GM12878 (cell line): Measurements from ENCODE around the gene GPC5. TPM values are rescaled to one million over a fixed set of nuclear protein-coding genes. Genes with fewer than 3 reads are reported as not detected.

Source experiments
- ATAC-seq: fragments of 200-7000 bp; cut with Tn5 transposase; 3 replicates; pipeline ENCODE4 v1.9.1; 2020; ENCODE audit warnings: mild to moderate bottlenecking, moderate library complexity
- BruUV-seq: library from RNA; stranded (reverse); fragments of 400-500 nt; replicated peaks from 2 replicates; lab custom pipeline; 2021; lab: Mats Ljungman, UMichigan
- CTCF ChIA-PET: fragments of 300-600 bp; sonication (Branson Sonifier 250); formaldehyde crosslinking; extraction: SDS; loops from one replicate; lab custom pipeline; 2021; ENCODE audit warnings: inconsistent platforms; lab: Yijun Ruan, JAX
- POLR2A ChIA-PET: fragments of 350-600 bp; formaldehyde crosslinking; extraction: SDS; loops from one replicate; lab custom pipeline; 2021; ENCODE audit warnings: inconsistent platforms; lab: Charles Lee
- RAD21 ChIA-PET: fragments of 300-600 bp; sonication (Branson Sonifier 250); formaldehyde crosslinking; loops from one replicate; lab custom pipeline; 2023; ENCODE audit warnings: antibody characterized with exemption; ENCODE audit not compliant: unreplicated experiment; lab: Charles Lee
- SMC1A ChIA-PET: fragments of 300-600 bp; sonication (Branson Sonifier 250); formaldehyde crosslinking; loops from one replicate; lab custom pipeline; 2023; ENCODE audit not compliant: unreplicated experiment, uncharacterized antibody; lab: Charles Lee
- DNase-seq: peaks from one replicate; pipeline ENCODE4 v3.0.0-alpha.2; 2011; ENCODE audit warnings: low read depth, low spot score
- FAIRE-seq: peaks from 3 replicates; lab custom pipeline; 2011; peaks lifted over from hg19 to GRCh38; lab: Jason Lieb, UNC
- H2AFZ ChIP-seq: 2 replicates; pipeline ENCODE4 v1.6.0; 2011; ENCODE audit warnings: low read depth, low read length, control low read depth; ENCODE audit not compliant: control insufficient read depth
- H3K27ac ChIP-seq: 2 replicates; pipeline ENCODE4 v1.5.1; 2011; ENCODE audit warnings: control low read depth; ENCODE audit not compliant: control insufficient read depth, insufficient read depth
- H3K27me3 ChIP-seq, 2 experiments: replicated peaks in 1 of 2; 2 replicates each; pipeline versions ENCODE4 v1.6.0 to v1.6.1; 2011; ENCODE audit warnings: low read length in 1 of 2; ENCODE audit not compliant: control insufficient read depth in 2 of 2, insufficient read depth in 2 of 2
- H3K36me3 ChIP-seq, 2 experiments: 2 replicates each; pipeline ENCODE4 v1.5.1; 2011; ENCODE audit warnings: low read length in 1 of 2; ENCODE audit not compliant: control insufficient read depth in 2 of 2, insufficient read depth in 2 of 2
- H3K4me1 ChIP-seq: 2 replicates; pipeline ENCODE4 v1.6.1; 2011; ENCODE audit warnings: mild to moderate bottlenecking, low read length, moderate library complexity, mixed read lengths; ENCODE audit not compliant: control insufficient read depth, insufficient read depth
- H3K4me2 ChIP-seq: 2 replicates; pipeline ENCODE4 v1.6.0; 2011; ENCODE audit warnings: control low read depth; ENCODE audit not compliant: control insufficient read depth, insufficient read depth
- H3K4me3 ChIP-seq: fragments of 200-600 bp; sonication (generic); 2 replicates; pipeline ENCODE4 v1.5.1; 2016
- H3K79me2 ChIP-seq: 2 replicates; pipeline ENCODE4 v1.6.0; 2011; ENCODE audit warnings: low read length; ENCODE audit not compliant: control insufficient read depth, insufficient read depth
- H3K9ac ChIP-seq: 2 replicates; pipeline ENCODE4 v1.8.0; 2011; ENCODE audit warnings: low read length, control low read depth, mixed read lengths; ENCODE audit not compliant: control insufficient read depth, insufficient read depth
- H3K9me3 ChIP-seq: replicated peaks from 3 replicates; pipeline ENCODE4 v1.5.1; 2011; ENCODE audit warnings: mild to moderate bottlenecking, low read length; ENCODE audit not compliant: control insufficient read depth, insufficient read depth
- H4K20me1 ChIP-seq: 2 replicates; pipeline ENCODE4 v1.6.0; 2011; ENCODE audit not compliant: control insufficient read depth, insufficient read depth
- CHD1 ChIP-seq: IDR thresholded peaks from 2 replicates; pipeline ENCODE4 v1.6.1; 2012; ENCODE audit warnings: low read depth, low read length, improper control_type of control experiment
- MTA2 ChIP-seq: fragments of 450-650 bp; IDR thresholded peaks from 2 replicates; pipeline ENCODE4 v1.6.1; 2016; ENCODE audit warnings: low read depth, mild to moderate bottlenecking, moderate library complexity
- SPI1 ChIP-seq: IDR thresholded peaks from 2 replicates; pipeline ENCODE4 v1.6.1; 2011; ENCODE audit warnings: low read depth, mild to moderate bottlenecking, low read length, moderate library complexity, borderline replicate concordance; ENCODE audit not compliant: insufficient read depth
- STAT1 ChIP-seq: fragments of 450-650 bp; conservative IDR thresholded peaks from 2 replicates; pipeline ENCODE4 v1.6.1; 2014; ENCODE audit warnings: antibody characterized with exemption, mild to moderate bottlenecking
- STAT3 ChIP-seq: IDR thresholded peaks from 2 replicates; pipeline ENCODE4 v1.6.1; 2011; ENCODE audit warnings: low read depth, low read length, improper control_type of control experiment
- WGBS: methylation state at CpG from one replicate; pipeline ENCODE4 v1.1.6; 2016; ENCODE audit warnings: low lambda C conversion rate; ENCODE audit not compliant: insufficient replicate concordance, insufficient coverage; ENCODE audit errors: missing lambda C conversion rate; 5-methylcytosine and 5-hydroxymethylcytosine counted together
- in situ Hi-C: fragments of 300-500 bp; cut with MboI; formaldehyde crosslinking; loops from 9 replicates; pipeline ENCODE4 v1.14.3; 2018; ENCODE audit warnings: mixed read lengths
- intact Hi-C: fragments of 100-400 bp; cut with micrococcal nuclease; formaldehyde crosslinking; loops from one replicate; pipeline ENCODE4 v1.14.2; 2022; ENCODE audit not compliant: unreplicated experiment
- polyA plus RNA-seq, 11 experiments: library from polyadenylated mRNA; depleted of rRNA in 4 of 11; unstranded in 6 of 11; stranded (reverse) in 5 of 11; fragments of >200 nt; fragmentation: Nextera tagmentation in 4 of 11; fragmentation: Illumina TruSeq in 1 of 11; extraction: Ambion mirVana in 4 of 11; extraction: Trizol in 1 of 11; gene quantifications; 1 replicate in 1 of 11; 2 replicates in 10 of 11; pipeline versions ENCODE4 v1.2.1 to v1.2.3, GENCODE V29; 2011 to 2016; ENCODE audit warnings: inconsistent platforms in 2 of 11, missing spikeins in 2 of 11, low read depth in 1 of 11
- total RNA-seq, 4 experiments: library from RNA; depleted of rRNA in 3 of 4; stranded (reverse); fragments of >200 nt in 3 of 4; fragmentation: Illumina TruSeq in 1 of 4; extraction: Trizol in 1 of 4; gene quantifications; 2 replicates each; pipeline versions ENCODE4 v1.2.1 to v1.2.3, GENCODE V29; 2013 to 2021
- TF ChIP-seq, protein P1 (sequence below): IDR thresholded peaks from 2 replicates; pipeline ENCODE4 v1.6.1; 2012; ENCODE audit warnings: low read depth, low read length, improper control_type of control experiment

Gene GPC5
- total and polyA plus RNA-seq, 10 of the 15 experiments (the other 5 are each of a cell fraction or from before 2014, with no cell fraction given) = 0.05 to 0.87 (median 0.44) TPM; not detected in 1

GRCh38 chr13:91544723-91545122, 146.3 kb downstream of the GPC5 start:
- DNase-seq (no peak), ATAC-seq (no peak; the same call in 1 of the 3 replicates), FAIRE-seq (peak; percentile 54)
- H3K27me3 ChIP-seq = no peaks in the 10 kb centered on the region
- in situ Hi-C loops (no loop called here), intact Hi-C loops (no loop called here)
- no peak overlapping the region for H3K4me3 ChIP-seq
- TF ChIP-seq STAT1 (no peak), STAT3 (no peak), MTA2 (no peak)
- TF ChIP-seq, protein P1, sequence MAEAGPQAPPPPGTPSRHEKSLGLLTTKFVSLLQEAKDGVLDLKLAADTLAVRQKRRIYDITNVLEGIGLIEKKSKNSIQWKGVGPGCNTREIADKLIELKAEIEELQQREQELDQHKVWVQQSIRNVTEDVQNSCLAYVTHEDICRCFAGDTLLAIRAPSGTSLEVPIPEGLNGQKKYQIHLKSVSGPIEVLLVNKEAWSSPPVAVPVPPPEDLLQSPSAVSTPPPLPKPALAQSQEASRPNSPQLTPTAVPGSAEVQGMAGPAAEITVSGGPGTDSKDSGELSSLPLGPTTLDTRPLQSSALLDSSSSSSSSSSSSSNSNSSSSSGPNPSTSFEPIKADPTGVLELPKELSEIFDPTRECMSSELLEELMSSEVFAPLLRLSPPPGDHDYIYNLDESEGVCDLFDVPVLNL = no peak
- 23% methylated on average over 3 of the region's 3 CpGs for WGBS
- ChIA-PET RAD21 (no interaction called here), SMC1A (interaction anchor here (0.9 kb wide), 1 partner anchor 11 kb away, joined by 3 read pairs; no protein-coding TSS in a partner anchor), POLR2A (no interaction called here), CTCF (no interaction called here)
- no peak overlapping the region for H3K4me2 ChIP-seq
- no peaks in the 10 kb centered on the region for H4K20me1 ChIP-seq
- no peak overlapping the region for H3K9ac ChIP-seq
- no peaks in the 10 kb centered on the region for H3K4me1 ChIP-seq
- BruUV-seq = no TSS peak
- H3K36me3 ChIP-seq = no peaks in the 10 kb centered on the region
- no peak overlapping the region for H2AFZ ChIP-seq
- no peaks in the 10 kb centered on the region for H3K9me3 ChIP-seq
- H3K79me2 ChIP-seq = no peaks in the 10 kb centered on the region
- H3K27ac ChIP-seq = no peak overlapping the region

GRCh38 chr13:91546900-91547299, 148.5 kb downstream of the GPC5 start:
- ChIA-PET CTCF (no interaction called here), RAD21 (no interaction called here), POLR2A (no interaction called here), SMC1A (no interaction called here)
- Histone ChIP-seq H3K27me3 (no peaks in the 10 kb centered on the region), H3K4me2 (no peak overlapping the region), H4K20me1 (no peaks in the 10 kb centered on the region), H3K27ac (no peak overlapping the region), H3K9me3 (no peaks in the 10 kb centered on the region), H3K36me3 (no peaks in the 10 kb centered on the region), H3K9ac (no peak overlapping the region), H3K79me2 (no peaks in the 10 kb centered on the region), H3K4me3 (no peak overlapping the region), H2AFZ (no peak overlapping the region), H3K4me1 (no peaks in the 10 kb centered on the region)
- TF ChIP-seq SPI1 (peak; percentile 65; the same call in 1 of the 2 replicates), CHD1 (no peak)
- FAIRE-seq = no peak
- BruUV-seq = no TSS peak
- peak; percentile 45; the same call in 2 of the 3 replicates for ATAC-seq
- in situ Hi-C loops = no loop called here
- WGBS = 56% methylated on average over 2 of the region's 2 CpGs
- intact Hi-C loops = no loop called here
- no peak for DNase-seq
